GM21576 (cell line): ENCODE measurements around the gene LRRC25.
A peak's percentile ranks its signal among the peaks of the same experiment; 100 is the strongest.

Experiments used
- ATAC-seq: cut with Tn5 transposase; IDR thresholded peaks from one replicate; pipeline ENCODE4 v1.9.1; 2021; ENCODE audit warnings: mild to moderate bottlenecking, moderate library complexity; ENCODE audit not compliant: unreplicated experiment

The LRRC25 gene

GRCh38 chr19:18424890-18425514 lies 27.6 kb upstream of the LRRC25 start:
- no peak for ATAC-seq

DNA sequence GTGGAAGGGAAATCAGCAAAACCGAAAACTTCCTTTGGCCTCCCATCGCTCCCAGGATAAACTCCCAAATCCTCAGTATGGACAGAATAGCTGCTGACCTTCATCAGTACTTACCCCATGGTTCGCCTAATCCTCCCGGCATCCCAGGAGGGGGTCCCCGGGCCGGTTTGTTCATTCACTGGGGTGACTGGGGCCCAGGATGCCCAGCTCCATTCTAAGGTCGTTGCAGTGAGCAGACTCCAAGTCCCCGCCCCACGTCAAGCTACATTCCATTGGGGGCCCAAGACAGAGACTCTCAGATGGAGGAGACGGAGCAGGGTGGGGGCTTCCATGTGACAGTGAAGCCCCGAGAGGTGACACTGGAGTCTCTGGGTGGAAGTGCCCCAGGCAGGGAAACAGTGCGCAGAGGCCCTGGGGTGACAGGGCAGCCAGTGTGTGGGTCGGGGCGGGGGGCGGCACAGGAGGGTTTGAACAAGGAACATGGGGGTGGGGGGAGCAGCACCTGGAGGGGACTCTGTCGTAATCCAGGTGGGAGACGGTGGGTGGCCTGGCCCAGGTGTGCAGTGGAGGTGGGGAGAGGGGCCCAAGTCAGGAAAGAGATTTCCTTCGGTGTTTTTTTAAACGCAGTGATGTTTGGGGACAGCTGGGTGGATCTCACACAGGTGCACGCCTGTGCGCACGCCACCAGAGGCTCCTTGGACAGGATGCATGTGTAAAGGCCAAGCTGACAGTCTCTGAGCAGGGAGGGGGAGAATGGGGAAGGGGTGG lies 26.9 kb upstream of the LRRC25 start:
- ATAC-seq = no peak

GRCh38 chr19:18423258-18424020 lies 26.0 kb upstream of the LRRC25 start:
- no peak for ATAC-seq

DNA sequence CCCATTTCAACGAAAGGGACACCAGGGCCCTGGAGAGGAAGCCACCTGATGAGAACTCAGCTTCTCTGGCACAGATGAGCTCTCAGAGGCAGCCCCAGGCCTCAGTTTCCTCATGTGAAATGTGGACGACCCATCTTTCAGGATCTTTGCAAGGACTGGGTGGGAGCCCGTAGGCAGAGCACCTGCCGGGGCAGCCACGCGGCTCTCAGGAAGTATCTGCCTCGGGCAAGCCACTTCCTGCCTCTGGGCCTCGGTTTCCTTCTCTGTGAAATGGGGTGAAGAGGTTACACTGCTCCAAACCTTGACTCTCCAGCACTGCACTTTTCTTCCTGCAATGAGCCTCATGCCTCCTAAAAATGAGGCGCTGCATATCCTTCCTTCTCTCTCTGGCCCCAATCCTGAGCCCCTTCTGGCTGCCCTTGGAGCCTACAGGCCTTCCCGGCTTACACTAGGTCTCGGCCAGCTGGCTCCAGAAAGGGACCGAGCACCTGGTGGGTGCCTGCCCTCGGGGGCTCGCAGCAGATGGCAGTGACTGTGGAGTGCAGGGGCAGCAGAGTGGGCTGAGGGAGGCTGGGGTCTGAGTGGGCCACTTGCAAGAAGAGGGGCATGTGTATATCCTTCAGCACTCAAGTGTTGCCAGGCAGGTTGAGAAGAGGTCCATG lies 25.2 kb upstream of the LRRC25 start:
- ATAC-seq = no peak

DNA sequence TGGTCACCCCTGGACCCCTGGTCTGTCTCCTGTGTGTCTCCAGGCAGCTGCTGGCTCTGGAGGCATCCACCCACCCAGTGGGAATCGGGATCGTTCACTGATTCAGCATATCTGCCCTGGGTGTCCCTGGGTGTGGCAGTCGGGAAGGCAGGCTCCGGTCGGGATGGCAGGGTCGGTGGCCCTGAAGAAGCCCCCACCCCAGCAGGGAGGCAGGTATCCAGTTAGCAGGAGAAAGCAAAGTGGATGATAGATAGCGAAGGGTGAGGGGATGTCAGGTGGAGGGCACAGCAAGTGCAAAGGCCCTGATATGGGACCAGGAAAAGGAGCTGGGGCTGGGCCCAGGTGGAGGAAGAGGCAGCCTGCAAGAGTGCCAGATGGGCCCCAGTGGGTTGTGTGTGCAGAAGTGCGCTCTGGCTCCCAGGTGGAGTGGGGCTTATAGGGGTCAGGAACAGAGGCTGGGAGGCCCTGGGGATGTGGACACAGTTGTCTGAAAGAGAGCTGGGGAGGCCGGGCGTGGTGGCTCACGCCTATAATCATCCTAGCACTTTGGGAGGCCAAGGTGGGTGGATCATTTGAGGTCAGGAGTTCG lies 24.0 kb upstream of the LRRC25 start:
- no peak for ATAC-seq

GRCh38 chr19:18420930-18421329 lies 23.5 kb upstream of the LRRC25 start:
- no peak for ATAC-seq

- ATAC-seq = no peak
Measured at GRCh38 chr19:18419699-18420460, 22.5 kb upstream of the LRRC25 start.

- ATAC-seq = peak; percentile 24
Measured at GRCh38 chr19:18419195-18419698, 21.8 kb upstream of the LRRC25 start, which contains the start of gene SSBP4. SSBP4 (plus strand) TSS chr19:18419398; CDS start chr19:18419649, 251 bp downstream.

DNA sequence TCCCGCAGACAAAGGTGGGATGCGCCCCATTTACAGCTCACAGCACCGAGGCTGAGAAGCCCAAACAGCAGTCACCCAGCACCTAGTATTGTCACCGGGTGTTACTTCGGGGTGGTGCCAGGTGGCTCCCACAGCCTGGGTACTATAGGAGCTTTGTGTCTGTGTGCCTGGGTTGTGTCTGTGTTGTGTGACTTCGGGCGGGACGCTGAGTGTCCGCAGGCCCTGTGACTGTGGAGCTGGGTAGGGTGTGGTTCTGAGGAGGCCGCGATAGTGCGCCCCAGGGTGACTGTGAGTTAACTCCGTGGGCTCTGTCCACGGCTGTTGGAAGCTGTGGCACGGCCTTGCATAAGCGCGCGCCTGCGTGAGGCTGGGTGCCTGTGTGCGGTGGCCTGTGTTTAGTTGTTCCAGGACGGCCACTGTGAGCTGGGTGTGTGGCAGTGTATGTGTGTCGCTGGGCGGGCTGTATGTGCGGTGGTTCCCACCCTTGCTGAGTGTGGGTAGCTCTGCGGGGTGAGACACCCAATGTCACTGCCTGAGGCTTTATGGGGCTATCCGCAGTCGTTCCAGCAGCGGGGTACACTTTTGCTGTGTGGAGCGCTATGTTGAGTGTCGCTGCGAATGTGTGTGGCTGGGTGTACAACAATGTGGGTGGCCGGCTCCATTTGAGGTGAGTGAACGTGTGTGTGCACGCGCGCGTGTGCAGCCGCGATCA lies 21.2 kb upstream of the LRRC25 start:
- ATAC-seq = no peak

DNA sequence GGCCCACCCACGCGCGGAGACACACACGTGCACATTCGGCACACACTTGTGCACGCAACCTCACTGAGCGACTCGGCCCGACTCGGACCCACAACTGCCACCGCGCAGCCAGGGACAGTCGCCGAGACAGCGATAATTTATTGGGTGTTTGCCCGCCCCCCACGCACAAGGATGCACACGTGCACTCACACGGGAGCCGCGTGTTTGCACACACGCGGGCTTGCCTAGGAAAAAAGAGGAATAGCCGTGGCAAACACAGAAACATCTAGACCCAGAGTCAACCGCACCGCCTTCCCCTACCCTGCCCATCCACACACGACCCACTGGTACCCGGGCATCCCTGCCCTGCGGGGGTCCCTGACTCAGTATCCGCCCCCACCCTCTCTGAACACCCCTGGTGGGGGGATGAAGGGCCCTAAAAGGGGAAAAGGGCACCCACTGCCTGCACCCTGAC lies 20.6 kb upstream of the LRRC25 start:
- ATAC-seq = no peak

DNA sequence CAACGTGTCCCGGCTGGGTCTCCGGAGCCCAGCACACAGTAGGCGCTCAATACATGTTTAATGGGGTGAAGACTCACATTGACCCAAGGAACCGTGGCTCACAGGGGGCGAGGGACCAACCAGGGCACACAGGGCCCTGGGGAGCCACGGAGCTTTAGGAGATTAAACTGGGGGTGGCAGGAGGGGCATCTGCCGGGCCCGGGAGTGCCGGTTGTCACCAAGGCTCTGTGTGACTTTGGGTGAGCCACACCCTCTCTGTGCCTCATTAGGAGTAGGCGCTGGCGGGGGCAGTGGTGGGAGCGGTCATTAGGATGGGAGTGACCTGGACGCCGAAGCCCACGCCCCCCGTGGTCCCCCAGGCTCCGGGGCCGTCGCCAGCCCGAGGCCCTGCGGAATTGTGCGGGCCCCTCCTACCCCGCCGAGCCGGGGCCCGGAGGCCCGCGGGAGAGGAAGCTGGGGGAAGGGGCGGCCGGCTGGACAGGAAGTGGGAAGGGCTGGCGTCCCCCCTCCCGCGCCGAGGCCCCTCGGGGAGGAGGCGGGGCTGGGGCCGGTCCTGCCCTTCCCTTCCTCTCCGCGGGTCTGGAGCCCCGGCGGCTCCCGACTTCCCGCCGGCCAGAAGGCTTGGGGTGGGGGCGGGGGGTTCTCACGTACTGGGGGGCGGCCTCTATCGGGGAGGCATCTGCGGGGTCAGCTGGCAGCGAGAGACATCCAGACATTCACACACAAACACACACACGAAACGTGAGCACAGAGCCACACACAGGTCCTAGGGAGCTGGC lies 20.0 kb upstream of the LRRC25 start:
- ATAC-seq = no peak

DNA sequence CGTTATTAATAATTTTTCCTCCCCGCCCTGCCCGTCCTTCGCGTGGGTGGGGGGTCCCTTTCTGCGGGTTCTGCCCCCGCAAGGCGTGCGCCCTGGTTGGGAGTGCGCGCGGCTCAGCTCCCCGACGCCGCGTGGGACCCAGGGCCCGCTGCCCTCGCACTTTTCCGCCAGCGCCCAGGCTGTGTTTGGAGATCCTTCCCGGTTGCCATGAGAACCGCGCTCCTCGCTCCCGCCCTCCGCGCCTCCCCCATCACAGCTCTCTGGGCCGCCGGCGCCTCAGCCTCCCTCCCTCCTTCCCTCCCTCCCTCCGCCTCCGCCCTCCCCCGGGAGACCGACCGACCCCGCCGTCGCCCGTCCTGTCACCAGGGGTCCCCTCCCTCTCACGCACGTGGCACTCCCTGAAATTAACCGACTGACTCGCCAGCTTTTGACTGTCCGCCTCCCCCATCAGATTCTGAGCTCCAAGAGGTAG lies 19.4 kb upstream of the LRRC25 start:
- no peak for ATAC-seq

DNA sequence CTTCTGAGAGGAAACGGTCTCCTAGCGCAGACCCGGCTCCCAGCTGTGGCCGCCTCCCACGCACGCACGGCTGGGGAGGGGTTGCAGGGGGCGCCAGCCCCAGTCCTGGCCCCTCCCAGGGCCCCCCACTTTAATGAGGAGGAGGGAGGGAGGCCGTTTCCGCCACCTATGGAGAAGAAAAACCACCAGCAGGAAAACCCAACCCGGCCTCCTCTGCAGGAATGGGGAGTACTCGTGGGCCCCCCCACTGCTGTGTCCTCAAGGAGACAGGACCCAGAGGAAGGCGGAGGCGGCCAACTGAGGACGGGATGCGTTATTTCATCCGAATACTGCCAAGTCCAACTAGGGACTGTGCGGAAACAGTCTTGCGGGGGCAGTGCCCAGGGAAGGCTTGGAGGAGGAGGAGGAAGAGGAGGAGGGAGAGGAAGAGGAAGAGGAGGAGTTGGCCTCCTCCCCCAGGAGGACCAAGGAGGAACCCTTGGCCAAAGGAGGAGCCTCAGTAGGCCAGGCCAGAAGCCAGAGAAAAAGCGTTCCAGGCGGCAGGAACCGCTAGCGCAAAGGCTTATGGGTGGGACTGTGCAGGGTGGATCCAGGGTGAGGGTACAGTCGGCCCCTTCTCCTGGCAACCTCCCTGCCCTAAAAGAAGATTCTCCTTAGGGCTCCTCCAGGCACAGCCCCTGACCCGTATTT lies 17.9 kb upstream of the LRRC25 start:
- ATAC-seq = no peak

DNA sequence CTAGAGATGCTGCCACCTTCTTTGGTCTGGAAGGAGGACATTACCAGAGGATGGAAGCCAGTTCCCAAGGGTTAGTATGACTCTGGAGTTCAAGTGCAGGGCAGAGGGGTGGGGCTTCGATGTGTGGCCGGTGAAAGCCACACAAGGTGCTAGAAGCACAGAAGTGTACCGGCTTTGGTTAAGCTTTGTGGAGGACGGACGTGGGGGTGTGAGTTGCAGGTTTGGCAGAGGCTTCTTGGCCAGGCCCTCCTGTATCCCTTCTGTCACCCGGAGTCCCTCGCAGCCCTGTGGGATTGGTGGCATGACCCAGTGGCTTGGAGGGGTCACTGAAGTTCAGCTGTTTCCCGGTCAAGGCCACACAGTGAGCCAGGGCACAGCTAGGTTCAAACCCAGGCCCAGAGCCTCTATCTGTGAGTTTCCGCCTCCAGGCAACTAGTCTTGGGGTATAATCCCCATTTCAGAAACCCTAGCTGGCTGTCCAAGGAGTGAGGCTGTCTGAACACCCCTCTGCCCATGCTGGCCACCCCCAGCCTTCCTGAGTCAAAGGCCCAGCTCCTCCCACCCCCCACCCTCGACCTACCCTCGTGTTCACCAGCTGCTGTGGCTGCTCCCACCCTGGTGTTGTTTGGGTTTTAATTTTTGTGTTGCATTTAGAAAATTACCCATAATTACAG lies 17.2 kb upstream of the LRRC25 start:
- ATAC-seq = no peak

- ATAC-seq = no peak
Measured at GRCh38 chr19:18412610-18413239, 15.3 kb upstream of the LRRC25 start.

GRCh38 chr19:18408053-18408476 lies 10.6 kb upstream of the LRRC25 start:
- peak; percentile 64 for ATAC-seq

DNA sequence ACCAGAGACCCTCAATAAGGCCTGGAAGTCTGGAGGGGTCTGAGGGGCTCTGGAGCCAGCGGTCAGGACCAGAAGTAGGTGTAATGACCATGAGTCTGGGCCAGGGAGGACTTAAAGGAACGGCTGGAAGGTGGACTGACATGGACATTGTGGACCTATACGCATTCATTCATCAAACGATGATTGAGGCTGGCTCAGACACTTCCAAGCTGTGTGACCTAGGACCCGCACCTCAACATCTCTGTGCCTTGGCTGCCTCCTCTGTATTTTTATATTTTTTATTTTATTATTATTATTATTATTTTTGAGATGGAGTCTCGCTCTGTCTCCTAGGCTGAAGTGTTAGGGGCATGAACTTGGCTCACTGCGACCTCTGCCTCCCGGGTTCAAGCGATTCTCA lies 9.3 kb upstream of the LRRC25 start:
- no peak for ATAC-seq
